Esophagus squamous epithelium (tissue), 5 donors: ENCODE data around the gene RUNX3. TPM values are rescaled to one million over a fixed set of nuclear protein-coding genes. Genes with fewer than 3 reads are reported as not detected.

Experiments used
- DNase-seq: peaks from one replicate; lab custom pipeline; 2025; lab: John Stamatoyannopoulos, UW
- H3K27ac ChIP-seq, 4 donors: fragments of 200-600 bp; sonication (generic); one replicate each; pipeline ENCODE4 v1.5.1; 2016 to 2019; ENCODE audit warnings: mild to moderate bottlenecking in 1 of 4
- H3K27me3 ChIP-seq, 4 donors: fragments of 200-600 bp; sonication (generic); 1 replicate in 3 of 4; 2 replicates in 1 of 4; pipeline versions ENCODE4 v1.5.1 to v1.6.0; 2017 to 2021; ENCODE audit warnings: antibody characterized with exemption in 1 of 4
- H3K36me3 ChIP-seq, 3 donors: fragments of 200-600 bp; sonication (generic); one replicate each; pipeline ENCODE4 v1.5.1; 2016 to 2019
- H3K4me1 ChIP-seq, 3 donors: fragments of 200-600 bp; sonication (generic); one replicate each; pipeline ENCODE4 v1.5.1; 2017 to 2019
- H3K4me3 ChIP-seq, 4 donors: fragments of 200-600 bp; sonication (generic); 1 replicate in 3 of 4; 2 replicates in 1 of 4; pipeline ENCODE4 v1.5.1; 2016 to 2019; ENCODE audit warnings: mild to moderate bottlenecking in 2 of 4, moderate library complexity in 1 of 4
- H3K9me3 ChIP-seq, 3 donors: fragments of 200-600 bp; sonication (generic); one replicate each; pipeline ENCODE4 v1.5.1; 2016 to 2019
- CTCF ChIP-seq, 6 experiments: fragments of 450-650 bp in 4 of 6; fragments of 200-600 bp in 2 of 6; sonication (generic) in 2 of 6; IDR thresholded peaks; one replicate each; pipeline ENCODE4 v1.5.1; 2016 to 2019; ENCODE audit warnings: antibody characterized with exemption in 6 of 6, mild to moderate bottlenecking in 4 of 6, moderate library complexity in 4 of 6
- POLR2A ChIP-seq, 4 donors: fragments of 450-650 bp; IDR thresholded peaks; one replicate each; pipeline ENCODE4 v1.6.1; 2017; ENCODE audit warnings: antibody characterized with exemption in 4 of 4, mild to moderate bottlenecking in 4 of 4, moderate library complexity in 3 of 4
- WGBS, 2 donors: methylation state at CpG; one replicate each; pipeline ENCODE4 v1.1.5; 2018; 5-methylcytosine and 5-hydroxymethylcytosine counted together
- intact Hi-C: fragments of 100-400 bp; cut with DNase I; formaldehyde crosslinking; loops from one replicate; pipeline ENCODE4 v1.15.0; 2022
- total RNA-seq, 4 donors: library from RNA; depleted of rRNA; stranded (reverse); fragments of >200 nt; gene quantifications; one replicate each; pipeline ENCODE4 v1.1.0, GENCODE V29; 2016
- donor health status: DM: yes; HTN: yes; CAD: no.

RUNX3 gene
- total RNA-seq, 4 donors from 2014 or later = 1.9 to 5.7 (median 3.1) TPM

GRCh38 chr1:24865587-24865986, 64.5 kb downstream of the RUNX3 start:
- intact Hi-C loops = no loop called here
- peaks cover 0 to 34% (median 0%) of the 10 kb centered on the region in 3 donors for H3K4me1 ChIP-seq
- no peak overlapping the region for H3K4me3 ChIP-seq
- DNase-seq = no peak
- H3K27ac ChIP-seq = no peak overlapping the region
- peaks cover 0 to 72% (median 0%) of the 10 kb centered on the region in 4 donors for H3K27me3 ChIP-seq
- 52 to 54% methylated on average over 3 of the region's 3 CpGs for WGBS, 2 donors
- no peaks in the 10 kb centered on the region for H3K9me3 ChIP-seq
- no peak for TF ChIP-seq CTCF (IDR thresholded peaks at IDR 0.05)
- TF ChIP-seq POLR2A (IDR thresholded peaks at IDR 0.05) = no peak
- no peaks in the 10 kb centered on the region for H3K36me3 ChIP-seq

GRCh38 chr1:24865168-24865567, 64.9 kb downstream of the RUNX3 start:
- 59 to 75% methylated on average over 7 of the region's 7 CpGs for WGBS, 2 donors
- Histone ChIP-seq H3K9me3 (no peaks in the 10 kb centered on the region), H3K36me3 (no peaks in the 10 kb centered on the region), H3K27ac (no peak overlapping the region), H3K4me1 (peaks cover 0 to 34% (median 0%) of the 10 kb centered on the region in 3 donors), H3K27me3 (peaks cover 0 to 73% (median 0%) of the 10 kb centered on the region in 4 donors), H3K4me3 (no peak overlapping the region)
- intact Hi-C loops = no loop called here
- no peak for DNase-seq
- TF ChIP-seq POLR2A (IDR thresholded peaks at IDR 0.05) (no peak), CTCF (IDR thresholded peaks at IDR 0.05) (no peak)

- WGBS, 2 donors = 28 to 49% methylated on average over 8 of the region's 8 CpGs
Observed at GRCh38 chr1:24864370-24864777, 65.7 kb downstream of the RUNX3 start.

GRCh38 chr1:24862775-24863483, 67.1 kb downstream of the RUNX3 start:
- 66 to 76% methylated on average over 5 to 11 of the region's 12 CpGs for WGBS, 2 donors
- intact Hi-C loops = no loop called here
- peaks cover 0 to 78% (median 0%) of the 10 kb centered on the region in 4 donors for H3K27me3 ChIP-seq
- TF ChIP-seq CTCF (IDR thresholded peaks at IDR 0.05) = no peak
- TF ChIP-seq POLR2A (IDR thresholded peaks at IDR 0.05) = no peak
- DNase-seq = no peak
- peaks cover 0 to 34% (median 0%) of the 10 kb centered on the region in 3 donors for H3K4me1 ChIP-seq
- H3K9me3 ChIP-seq = no peaks in the 10 kb centered on the region
- no peak overlapping the region for H3K4me3 ChIP-seq
- no peaks in the 10 kb centered on the region for H3K36me3 ChIP-seq
- H3K27ac ChIP-seq = peak overlapping the region in 1 of 4 donors; percentile 22

More at GRCh38 chr1:24864370-24864777, 65.7 kb downstream of the RUNX3 start:
- intact Hi-C loops = no loop called here
- peaks cover 0 to 34% (median 0%) of the 10 kb centered on the region in 3 donors for H3K4me1 ChIP-seq
- peaks cover 0 to 79% (median 0%) of the 10 kb centered on the region in 4 donors for H3K27me3 ChIP-seq
- no peak overlapping the region for H3K4me3 ChIP-seq
- no peaks in the 10 kb centered on the region for H3K36me3 ChIP-seq
- TF ChIP-seq POLR2A (IDR thresholded peaks at IDR 0.05) (no peak), CTCF (IDR thresholded peaks at IDR 0.05) (no peak)
- H3K27ac ChIP-seq = no peak overlapping the region
- no peaks in the 10 kb centered on the region for H3K9me3 ChIP-seq
- no peak for DNase-seq
